HepG2 (cell line): Measurements from ENCODE around the gene NFATC3. TPM values are rescaled to one million over a fixed set of nuclear protein-coding genes. Genes with fewer than 3 reads are reported as not detected.

Experiments used
- AHR ChIP-seq: IDR thresholded peaks from 2 replicates; pipeline ENCODE4 v1.6.1; 2018; ENCODE audit warnings: missing genetic modification reagents, missing compliant biosample characterization
- ARHGAP35 ChIP-seq: sonication (generic); formaldehyde crosslinking; IDR thresholded peaks from 2 replicates; pipeline ENCODE4 v1.9.0; 2022; ENCODE audit warnings: mild to moderate bottlenecking, inconsistent platforms, moderate library complexity, missing genetic modification reagents, borderline replicate concordance
- BATF2 ChIP-seq: sonication (generic); formaldehyde crosslinking; IDR thresholded peaks from 2 replicates; pipeline ENCODE4 v1.8.0; 2022; ENCODE audit warnings: mild to moderate bottlenecking, missing genetic modification reagents, moderate library complexity
- BCLAF1 ChIP-seq: fragments of 450-650 bp; IDR thresholded peaks from 2 replicates; pipeline ENCODE4 v1.6.1; 2017; ENCODE audit warnings: mild to moderate bottlenecking
- FOXJ3 ChIP-seq: sonication (generic); formaldehyde crosslinking; IDR thresholded peaks from 2 replicates; pipeline ENCODE4 v1.4.0; 2020; ENCODE audit warnings: missing genetic modification reagents, mild to moderate bottlenecking, borderline replicate concordance
- FOXK2 ChIP-seq: fragments of 450-650 bp; IDR thresholded peaks from 2 replicates; pipeline ENCODE4 v1.6.1; 2016
- GATA4 ChIP-seq: sonication (generic); IDR thresholded peaks from 2 replicates; pipeline ENCODE4 v1.6.1; 2016; ENCODE audit warnings: antibody characterized with exemption, low read depth, borderline replicate concordance
- GATAD2A ChIP-seq: IDR thresholded peaks from 2 replicates; pipeline ENCODE4 v1.6.1; 2016
- GFI1 ChIP-seq: sonication (generic); formaldehyde crosslinking; IDR thresholded peaks from 2 replicates; pipeline ENCODE4 v1.5.0; 2020; ENCODE audit warnings: missing genetic modification reagents, mild to moderate bottlenecking, borderline replicate concordance
- HBP1 ChIP-seq: IDR thresholded peaks from 2 replicates; pipeline ENCODE4 v1.6.1; 2016; ENCODE audit warnings: low read depth, control low read depth
- NFKB2 ChIP-seq: sonication (generic); formaldehyde crosslinking; IDR thresholded peaks from 2 replicates; pipeline ENCODE4 v1.4.0; 2020; ENCODE audit warnings: missing genetic modification reagents, borderline replicate concordance
- NONO ChIP-seq, 2 experiments: fragments of 450-650 bp in 1 of 2; sonication (generic) in 1 of 2; formaldehyde crosslinking in 1 of 2; IDR thresholded peaks in 1 of 2; conservative IDR thresholded peaks in 1 of 2; 2 replicates each; pipeline versions ENCODE4 v1.6.1 to v1.8.0; 2017 to 2022; ENCODE audit warnings: mild to moderate bottlenecking in 1 of 2, missing genetic modification reagents in 1 of 2, moderate library complexity in 1 of 2
- POLR2AphosphoS5 ChIP-seq: IDR thresholded peaks from 2 replicates; pipeline ENCODE4 v1.6.1; 2012; ENCODE audit warnings: low read depth, low read length
- SIN3A ChIP-seq: IDR thresholded peaks from 2 replicates; pipeline ENCODE4 v1.6.1; 2011; ENCODE audit warnings: low read depth, mild to moderate bottlenecking, control low read depth, low read length, borderline replicate concordance
- SRSF4 ChIP-seq: fragments of 200-400 bp; formaldehyde crosslinking; IDR thresholded peaks from one replicate; pipeline ENCODE4 v1.6.1; 2018; ENCODE audit warnings: mild to moderate bottlenecking, low read depth, low read length, moderate library complexity; ENCODE audit not compliant: poor library complexity, severe bottlenecking
- STAG1 ChIP-seq: sonication (generic); formaldehyde crosslinking; IDR thresholded peaks from 2 replicates; pipeline ENCODE4 v1.4.0; 2020; ENCODE audit warnings: missing genetic modification reagents
- ZKSCAN5 ChIP-seq: sonication (generic); formaldehyde crosslinking; IDR thresholded peaks from 2 replicates; pipeline ENCODE4 v1.5.1; 2020; ENCODE audit warnings: mild to moderate bottlenecking, missing genetic modification reagents
- ZNF124 ChIP-seq: sonication (generic); formaldehyde crosslinking; IDR thresholded peaks from 2 replicates; pipeline ENCODE4 v1.4.0; 2020; ENCODE audit warnings: missing genetic modification reagents
- ZNF143 ChIP-seq: sonication (generic); formaldehyde crosslinking; IDR thresholded peaks from 2 replicates; pipeline ENCODE4 v1.4.0; 2020; ENCODE audit warnings: missing genetic modification reagents
- ZNF18 ChIP-seq: sonication (generic); formaldehyde crosslinking; IDR thresholded peaks from 2 replicates; pipeline ENCODE4 v1.8.0; 2022; ENCODE audit warnings: mild to moderate bottlenecking, missing genetic modification reagents; ENCODE audit not compliant: insufficient replicate concordance
- ZNF367 ChIP-seq: sonication (generic); formaldehyde crosslinking; IDR thresholded peaks from 2 replicates; pipeline ENCODE4 v1.4.0; 2020; ENCODE audit warnings: missing genetic modification reagents, borderline replicate concordance
- ZNF558 ChIP-seq: sonication (generic); formaldehyde crosslinking; IDR thresholded peaks from 2 replicates; pipeline ENCODE4 v1.9.0; 2022; ENCODE audit warnings: mild to moderate bottlenecking, missing genetic modification reagents, borderline replicate concordance
- polyA plus RNA-seq, 8 experiments: library from polyadenylated mRNA; depleted of rRNA in 3 of 8; stranded (reverse) in 7 of 8; unstranded in 1 of 8; fragments of >200 nt; fragmentation: Illumina TruSeq in 4 of 8; extraction: Trizol in 4 of 8; gene quantifications; 2 replicates each; pipeline versions ENCODE4 v1.2.1 to v1.2.3, GENCODE V29; 2011 to 2016; ENCODE audit warnings: low read depth in 4 of 8, missing spikeins in 1 of 8, mixed read lengths in 1 of 8; ENCODE audit not compliant: insufficient read depth in 1 of 8
- total RNA-seq, 5 experiments: library from RNA; depleted of rRNA; stranded (reverse); fragments of >200 nt; fragmentation: Illumina TruSeq; extraction: Trizol; gene quantifications; 2 replicates each; pipeline ENCODE4 v1.2.3, GENCODE V29; 2016; ENCODE audit warnings: low read depth in 1 of 5

The NFATC3 gene
- total and polyA plus RNA-seq, 2 of the 13 experiments (the other 11 are each of a cell fraction or from before 2014, with no cell fraction given), result 52.6 to 62.7 TPM

- no peak for TF ChIP-seq POLR2AphosphoS5
- TF ChIP-seq GATAD2A (CRISPR knock-in tag), result peak; percentile 87
- TF ChIP-seq ZNF124, result peak; percentile 61
- TF ChIP-seq ZNF558 (CRISPR knock-in tag), result peak; percentile 62; the same call in 1 of the 2 replicates
- peak; percentile 62; the same call in 1 of the 2 replicates for TF ChIP-seq FOXJ3
- 0 out of 2 replicates have a peak, but pooled peaks have one; percentile 39 for TF ChIP-seq BATF2 (CRISPR knock-in tag)
- no peak for TF ChIP-seq SRSF4
- no peak for TF ChIP-seq ZNF18 (CRISPR knock-in tag)
- peak; percentile 39; the same call in 1 of the 2 replicates for TF ChIP-seq ZNF143
- no peak; the same call in 1 of the 2 replicates for TF ChIP-seq STAG1 (CRISPR knock-in tag)
- peak; percentile 84; the same call in 1 of the 2 replicates for TF ChIP-seq ARHGAP35 (CRISPR knock-in tag)
- no peak for TF ChIP-seq AHR (CRISPR knock-in tag)
- 0 out of 2 replicates have a peak, but pooled peaks have one; percentile 35 for TF ChIP-seq ZKSCAN5 (CRISPR knock-in tag)
- TF ChIP-seq GFI1 (CRISPR knock-in tag), result peak; percentile 61
- TF ChIP-seq HBP1, result 0 out of 2 replicates have a peak, but pooled peaks have one; percentile 59
- TF ChIP-seq NFKB2 (CRISPR knock-in tag), result peak; percentile 87; the same call in 1 of the 2 replicates
- no peak for TF ChIP-seq BCLAF1
- TF ChIP-seq ZNF367, result no peak
- 0 out of 2 replicates have a peak, but pooled peaks have one; percentile 33 for TF ChIP-seq FOXK2
- peak; percentile 80; the same call in 1 of the 2 replicates for TF ChIP-seq SIN3A
- TF ChIP-seq NONO (IDR thresholded peaks at IDR 0.05), result no peak
- TF ChIP-seq NONO (CRISPR knock-in tag; conservative IDR thresholded peaks at IDR 0.05), result 0 out of 2 replicates have a peak, but pooled peaks have one; percentile 50
- TF ChIP-seq GATA4, result peak; percentile 46; the same call in 1 of the 2 replicates
Observed at GRCh38 chr16:68257906-68258800, 173.0 kb downstream of the NFATC3 start (continued).
